GM21423 (cell line): Measurements from ENCODE around the gene TRIP4.
"Not testable (repeated sequence)": the region's sequence is repeated elsewhere in the genome, so short reads cannot be mapped to it uniquely, and the experiment has no call there.

Experiments
- ATAC-seq: cut with Tn5 transposase; IDR thresholded peaks from one replicate; pipeline ENCODE4 v1.9.1; 2021; ENCODE audit warnings: mild to moderate bottlenecking, moderate library complexity; ENCODE audit not compliant: unreplicated experiment

Gene TRIP4

GRCh38 chr15:64387562-64388168 lies at the start of gene TRIP4:
Gene TRIP4, plus strand, starts transcription at chr15:64387836. Its CDS starts 28 bp downstream, at chr15:64387864.
- ATAC-seq = peak; percentile 93

GRCh38 chr15:64340355-64340754 lies 47.3 kb upstream of the TRIP4 start:
- ATAC-seq = no peak

GRCh38 chr15:64341961-64342360 lies 45.7 kb upstream of the TRIP4 start:
- ATAC-seq = no peak

GRCh38 chr15:64343222-64343621 lies 44.4 kb upstream of the TRIP4 start:
- no peak for ATAC-seq

GRCh38 chr15:64343841-64344240 lies 43.8 kb upstream of the TRIP4 start:
- ATAC-seq = no peak

GRCh38 chr15:64344651-64345294 lies 42.9 kb upstream of the TRIP4 start:
- ATAC-seq = no peak

GRCh38 chr15:64346242-64346641 lies 41.4 kb upstream of the TRIP4 start:
- not testable (repeated sequence) for ATAC-seq

- no peak for ATAC-seq
Observed at GRCh38 chr15:64348455-64348854, 39.2 kb upstream of the TRIP4 start.

GRCh38 chr15:64349375-64349774 lies 38.3 kb upstream of the TRIP4 start:
- ATAC-seq = no peak

- no peak for ATAC-seq
Observed at GRCh38 chr15:64351265-64351664, 36.4 kb upstream of the TRIP4 start.

GRCh38 chr15:64354688-64355344 lies 32.8 kb upstream of the TRIP4 start:
- ATAC-seq = no peak

- ATAC-seq = no peak
Observed at GRCh38 chr15:64355348-64355943, 32.2 kb upstream of the TRIP4 start.

- ATAC-seq = peak; percentile 94
Observed at GRCh38 chr15:64355944-64356709, 31.5 kb upstream of the TRIP4 start, which contains the start of gene CSNK1G1. Gene CSNK1G1, minus strand, starts transcription at chr15:64356173. Its CDS starts 55,674 bp downstream, at chr15:64300499.

- no peak for ATAC-seq
Observed at GRCh38 chr15:64356710-64357040, 31.0 kb upstream of the TRIP4 start.

- ATAC-seq = no peak
Observed at GRCh38 chr15:64361259-64361658, 26.4 kb upstream of the TRIP4 start.

GRCh38 chr15:64369078-64369607 lies 18.5 kb upstream of the TRIP4 start:
- no peak for ATAC-seq

- ATAC-seq = not testable (repeated sequence)
Observed at GRCh38 chr15:64371383-64371782, 16.3 kb upstream of the TRIP4 start.

- ATAC-seq = no peak
Observed at GRCh38 chr15:64373360-64373759, 14.3 kb upstream of the TRIP4 start.

GRCh38 chr15:64379216-64379960 lies 8.2 kb upstream of the TRIP4 start:
- no peak for ATAC-seq
